MM.1S (cell line): ENCODE data around the gene FN3K.
"Not testable (repeated sequence)": the region's sequence is repeated elsewhere in the genome, so short reads cannot be mapped to it uniquely, and the experiment has no call there.

Source experiments
- DNase-seq: peaks from one replicate; pipeline ENCODE4 v3.0.0-alpha.2; 2015
- H2AFZ ChIP-seq: fragments of 300-600 bp; sonication (generic); 2 replicates; pipeline ENCODE4 v1.6.0; 2016; ENCODE audit warnings: antibody characterized with exemption, low read length
- H3F3A ChIP-seq: fragments of 300-600 bp; sonication (generic); 2 replicates; pipeline ENCODE4 v1.6.1; 2016; ENCODE audit warnings: mild to moderate bottlenecking, antibody characterized with exemption, low read length, moderate library complexity, mixed read lengths; ENCODE audit not compliant: insufficient read depth
- H3K27ac ChIP-seq: fragments of 300-600 bp; sonication (generic); 2 replicates; pipeline ENCODE4 v1.5.1; 2016; ENCODE audit warnings: mild to moderate bottlenecking, low read length
- H3K27me3 ChIP-seq: fragments of 300-600 bp; sonication (generic); replicated peaks from 2 replicates; pipeline ENCODE4 v1.6.0; 2016; ENCODE audit warnings: low read length; ENCODE audit not compliant: insufficient read depth
- H3K36me3 ChIP-seq: fragments of 300-600 bp; sonication (generic); replicated peaks from 2 replicates; pipeline ENCODE4 v1.6.1; 2016; ENCODE audit warnings: mild to moderate bottlenecking, low read length, mixed read lengths; ENCODE audit not compliant: insufficient read depth
- H3K4me1 ChIP-seq: fragments of 300-600 bp; sonication (generic); 2 replicates; pipeline ENCODE4 v1.6.1; 2016; ENCODE audit warnings: low read length, mixed read lengths
- H3K4me2 ChIP-seq: fragments of 300-600 bp; sonication (generic); 2 replicates; pipeline ENCODE4 v1.6.0; 2016; ENCODE audit warnings: low read depth, low read length
- H3K4me3 ChIP-seq: fragments of 300-600 bp; sonication (generic); 2 replicates; pipeline ENCODE4 v1.5.1; 2016; ENCODE audit warnings: low read length, mixed read lengths
- H3K79me2 ChIP-seq: fragments of 300-600 bp; sonication (generic); 2 replicates; pipeline ENCODE4 v1.6.1; 2016; ENCODE audit warnings: mixed run types, low read length, mixed read lengths
- H3K9ac ChIP-seq: fragments of 300-600 bp; sonication (generic); 2 replicates; pipeline ENCODE4 v1.6.1; 2016; ENCODE audit warnings: low read length, mixed read lengths
- H3K9me2 ChIP-seq: fragments of 300-600 bp; sonication (generic); replicated peaks from 2 replicates; pipeline ENCODE4 v1.6.1; 2016; ENCODE audit warnings: mild to moderate bottlenecking, low read length, mixed read lengths; ENCODE audit not compliant: insufficient read depth
- H3K9me3 ChIP-seq: fragments of 300-600 bp; sonication (generic); replicated peaks from 2 replicates; pipeline ENCODE4 v1.6.1; 2016; ENCODE audit warnings: mild to moderate bottlenecking, low read length, mixed read lengths; ENCODE audit not compliant: insufficient read depth
- H4K20me1 ChIP-seq: fragments of 300-600 bp; sonication (generic); 2 replicates; pipeline ENCODE4 v1.6.1; 2016; ENCODE audit warnings: mild to moderate bottlenecking, low read length, moderate library complexity, mixed read lengths; ENCODE audit not compliant: insufficient read depth
- CTCF ChIP-seq: fragments of 300-600 bp; sonication (generic); IDR thresholded peaks from 2 replicates; pipeline ENCODE4 v1.5.1; 2016; ENCODE audit warnings: antibody characterized with exemption, low read length, mixed read lengths
- EZH2 ChIP-seq: fragments of 300-600 bp; sonication (generic); optimal IDR thresholded peaks from 2 replicates; pipeline ENCODE3; 2017; ENCODE audit warnings: low read depth, mild to moderate bottlenecking, antibody characterized with exemption, low read length, mixed read lengths
- EZH2phosphoT487 ChIP-seq: fragments of 300-600 bp; sonication (generic); IDR thresholded peaks from 2 replicates; pipeline ENCODE4 v1.6.1; 2018; ENCODE audit warnings: antibody characterized with exemption, low read length

Gene FN3K

GRCh38 chr17:82775001-82775823 is 39.8 kb downstream of the FN3K start:
- DNase-seq, result no peak
- Histone ChIP-seq H3F3A (no peaks in the 10 kb centered on the region), H3K4me1 (no peaks in the 10 kb centered on the region), H3K9ac (no peak overlapping the region), H3K27ac (no peak overlapping the region), H3K4me2 (no peak overlapping the region), H3K4me3 (no peak overlapping the region), H4K20me1 (no peaks in the 10 kb centered on the region), H3K36me3 (no peaks in the 10 kb centered on the region), H3K27me3 (no peaks in the 10 kb centered on the region), H3K9me2 (no peaks in the 10 kb centered on the region), H3K79me2 (no peaks in the 10 kb centered on the region; the same call in 1 of the 2 replicates), H3K9me3 (no peaks in the 10 kb centered on the region), H2AFZ (no peak overlapping the region)
- TF ChIP-seq CTCF (peak; percentile 45), EZH2phosphoT487 (no peak)

GRCh38 chr17:82776454-82776853 is 41.0 kb downstream of the FN3K start:
- Histone ChIP-seq H3K9me2 (no peaks in the 10 kb centered on the region), H3K27ac (no peak overlapping the region), H3K27me3 (no peaks in the 10 kb centered on the region), H3K79me2 (no peaks in the 10 kb centered on the region; the same call in 1 of the 2 replicates), H3K36me3 (no peaks in the 10 kb centered on the region), H3K4me3 (no peak overlapping the region), H3F3A (no peaks in the 10 kb centered on the region), H3K4me2 (no peak overlapping the region), H4K20me1 (no peaks in the 10 kb centered on the region), H2AFZ (no peak overlapping the region), H3K4me1 (no peaks in the 10 kb centered on the region), H3K9ac (no peak overlapping the region), H3K9me3 (no peaks in the 10 kb centered on the region)
- DNase-seq, result no peak
- TF ChIP-seq EZH2phosphoT487 (no peak), CTCF (no peak), EZH2 (no peak)

- DNase-seq, H2AFZ ChIP-seq, H3K9me3 ChIP-seq, H3K4me2 ChIP-seq, H3K4me3 ChIP-seq, H3K4me1 ChIP-seq, H3K27me3 ChIP-seq, H3F3A ChIP-seq, H3K36me3 ChIP-seq, H3K27ac ChIP-seq, H3K79me2 ChIP-seq, H3K9me2 ChIP-seq, H4K20me1 ChIP-seq, H3K9ac ChIP-seq: not testable (repeated sequence)
Observed at GRCh38 chr17:82777778-82778375, 42.5 kb downstream of the FN3K start.

- Histone ChIP-seq H3K27ac (no peak overlapping the region), H3F3A (peaks cover 5% of the 10 kb centered on the region; the same call in 1 of the 2 replicates), H3K4me3 (no peak overlapping the region), H3K9me2 (no peaks in the 10 kb centered on the region), H3K4me2 (no peak overlapping the region), H3K36me3 (no peaks in the 10 kb centered on the region), H3K9me3 (no peaks in the 10 kb centered on the region), H3K4me1 (peaks cover 9% of the 10 kb centered on the region; the same call in 1 of the 2 replicates), H4K20me1 (no peaks in the 10 kb centered on the region), H3K27me3 (no peaks in the 10 kb centered on the region), H3K79me2 (peaks cover 9% of the 10 kb centered on the region; the same call in 1 of the 2 replicates), H2AFZ (no peak overlapping the region), H3K9ac (no peak overlapping the region)
- TF ChIP-seq EZH2phosphoT487, result no peak
- TF ChIP-seq CTCF, result no peak
- no peak for TF ChIP-seq EZH2
- DNase-seq, result no peak
Observed at GRCh38 chr17:82779541-82779940, 44.1 kb downstream of the FN3K start.
